ENCODE measurements around the gene GPR32.
"Not testable (repeated sequence)": the region's sequence is repeated elsewhere in the genome, so short reads cannot be mapped to it uniquely, and the experiment has no call there.

Gene GPR32
- total RNA-seq = 0 to 0.44 (median 0) reads per million in 17 experiments

GRCh38 chr19:50770164-50770563, at the start of gene GPR32:
Gene GPR32 (plus strand): TSS chr19:50770464. CDS start chr19:50770601, 137 bp downstream.
- DNase-seq = not testable (repeated sequence)

- peak; percentile 47 to 74 (median 66) for DNase-seq
Measured at GRCh38 chr19:50720921-50721381, 49.3 kb upstream of the GPR32 start.

- no peak for DNase-seq
Measured at GRCh38 chr19:50721441-50722137, 48.7 kb upstream of the GPR32 start.

- no peak for DNase-seq
Measured at GRCh38 chr19:50722201-50723013, 47.9 kb upstream of the GPR32 start.

GRCh38 chr19:50723069-50723468, 47.2 kb upstream of the GPR32 start, which contains the start of gene CLEC11A:
Gene CLEC11A (plus strand): TSS chr19:50723364. CDS start chr19:50723526, 162 bp downstream.
- peak; percentile 44 to 72 (median 62) for DNase-seq

- no peak for DNase-seq
Measured at GRCh38 chr19:50723735-50724521, 46.3 kb upstream of the GPR32 start.

- DNase-seq = peak; percentile 98 to 99 (median 98)
Measured at GRCh38 chr19:50724522-50725217, 45.6 kb upstream of the GPR32 start.

- no peak for DNase-seq
Measured at GRCh38 chr19:50725218-50725910, 44.9 kb upstream of the GPR32 start.

- DNase-seq = no peak
Measured at GRCh38 chr19:50725911-50726230, 44.4 kb upstream of the GPR32 start.

GRCh38 chr19:50728084-50728737, 42.1 kb upstream of the GPR32 start:
- peak; percentile 63 to 87 (median 72) for DNase-seq

- no peak for DNase-seq
Measured at GRCh38 chr19:50729894-50730293, 40.4 kb upstream of the GPR32 start.

GRCh38 chr19:50735869-50736268, 34.4 kb upstream of the GPR32 start:
- no peak for DNase-seq

- no peak for DNase-seq
Measured at GRCh38 chr19:50736338-50736737, 33.9 kb upstream of the GPR32 start.

- no peak for DNase-seq
Measured at GRCh38 chr19:50739132-50739913, 30.9 kb upstream of the GPR32 start.

GRCh38 chr19:50739914-50740426, 30.3 kb upstream of the GPR32 start:
- DNase-seq = no peak

GRCh38 chr19:50741179-50741933, 28.9 kb upstream of the GPR32 start:
- no peak for DNase-seq

- no peak for DNase-seq
Measured at GRCh38 chr19:50743537-50743936, 26.7 kb upstream of the GPR32 start.

- no peak for DNase-seq
Measured at GRCh38 chr19:50745221-50745620, 25.0 kb upstream of the GPR32 start.

GRCh38 chr19:50747141-50747540, 23.1 kb upstream of the GPR32 start:
- not testable (repeated sequence) for DNase-seq

All from suppressor macrophage (primary cell).